HG02759 (cell line): ENCODE data around the gene TBC1D2B.

Experiments
- ATAC-seq: cut with Tn5 transposase; IDR thresholded peaks from one replicate; pipeline ENCODE4 v1.9.1; 2021; ENCODE audit warnings: mild to moderate bottlenecking, moderate library complexity; ENCODE audit not compliant: unreplicated experiment

Gene TBC1D2B

GRCh38 chr15:78075490-78076230 lies 1.9 kb downstream of the TBC1D2B start:
- ATAC-seq, result no peak

DNA sequence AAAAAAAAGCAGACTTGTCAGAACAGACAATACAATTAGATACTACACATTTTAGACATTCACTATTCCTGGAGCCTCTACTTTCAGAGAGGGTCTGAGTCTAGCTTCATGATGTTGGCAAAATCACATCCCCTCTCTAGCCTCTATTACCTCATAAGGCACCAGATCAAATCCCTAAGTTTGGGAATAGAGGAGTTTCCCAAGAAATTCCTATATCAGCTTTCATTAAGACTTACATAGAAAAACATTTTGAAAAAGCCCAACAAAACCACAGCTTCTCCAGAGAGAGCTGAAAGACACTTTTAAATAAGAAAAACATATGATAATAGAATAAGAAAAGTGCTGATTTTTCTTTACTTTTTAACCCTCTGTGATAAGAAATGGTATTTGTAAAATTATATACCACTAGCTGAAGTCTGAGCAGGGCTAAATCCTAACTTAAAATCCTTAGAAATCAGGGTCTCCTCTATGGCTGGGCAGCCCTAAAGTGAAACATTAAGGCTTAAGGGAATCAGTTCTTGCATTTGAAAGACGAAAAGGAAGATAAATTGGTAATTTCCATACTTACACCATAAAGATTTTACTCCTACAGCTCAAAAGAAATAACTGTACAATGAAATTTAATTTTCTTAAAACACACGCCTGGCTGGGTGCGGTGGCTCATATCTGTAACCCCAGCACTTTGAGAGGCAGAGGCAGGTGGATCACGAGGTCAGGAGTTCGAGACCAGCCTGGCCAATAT lies 4.3 kb downstream of the TBC1D2B start:
- no peak for ATAC-seq

DNA sequence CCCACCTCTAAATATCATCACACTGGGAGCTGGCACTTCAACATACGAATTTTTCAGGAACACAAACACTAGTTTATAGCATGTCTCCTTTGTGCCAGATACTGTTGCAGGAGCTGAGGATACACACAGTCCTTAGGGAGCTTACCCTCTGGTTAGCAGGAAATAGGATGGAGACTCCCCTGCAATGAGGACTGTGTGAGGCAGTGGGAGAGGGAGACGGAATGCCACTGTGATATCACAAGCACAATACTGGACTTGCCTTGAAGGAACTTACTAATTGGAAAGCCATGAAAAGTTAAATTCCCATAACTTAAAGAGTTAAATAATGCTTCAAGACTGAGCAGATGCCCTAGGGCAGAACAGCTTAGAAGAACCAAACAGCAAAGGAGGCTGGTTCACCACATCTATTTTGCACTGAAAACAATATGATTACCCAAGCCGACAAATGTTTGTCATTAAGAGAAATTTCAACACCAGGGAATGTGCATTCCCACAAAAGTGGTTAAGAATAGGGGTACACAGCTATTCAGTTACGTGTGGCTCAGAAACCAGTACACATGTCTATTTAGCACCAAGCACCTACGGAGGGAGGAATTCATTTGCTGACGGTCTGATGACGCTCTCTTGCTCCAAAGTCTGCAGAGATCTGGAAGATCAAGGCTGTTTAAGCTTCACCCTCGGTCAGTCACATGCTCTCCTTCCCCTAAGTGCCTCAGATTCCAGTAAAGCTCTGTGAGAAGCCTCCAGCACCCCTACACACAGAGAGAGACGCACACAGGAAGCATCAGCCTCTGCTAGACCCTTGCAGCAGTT lies 5.2 kb downstream of the TBC1D2B start:
- no peak for ATAC-seq

DNA sequence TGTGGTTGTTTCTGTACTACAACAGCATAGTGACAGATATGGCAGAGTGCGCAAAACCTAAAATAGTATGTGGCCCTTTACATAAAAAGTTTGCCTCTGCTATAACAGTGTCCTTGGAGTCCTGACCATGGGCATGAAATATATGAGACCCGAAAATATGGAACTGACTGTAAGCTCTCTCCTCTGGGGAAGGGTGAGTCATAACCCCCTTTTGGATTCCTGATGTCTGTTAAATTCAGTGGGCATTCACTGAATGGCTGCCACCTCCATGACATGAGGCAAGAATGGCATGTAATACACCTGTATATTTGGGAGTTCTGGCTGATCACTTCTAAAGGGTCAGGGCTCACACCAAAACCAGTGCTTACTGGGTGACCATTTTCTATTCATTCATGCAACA lies 6.1 kb downstream of the TBC1D2B start:
- no peak for ATAC-seq

GRCh38 chr15:78070049-78070700 lies 7.3 kb downstream of the TBC1D2B start:
- no peak for ATAC-seq

- no peak for ATAC-seq
Observed at GRCh38 chr15:78069462-78070029, 8.0 kb downstream of the TBC1D2B start.

GRCh38 chr15:78069052-78069414 lies 8.5 kb downstream of the TBC1D2B start:
- ATAC-seq, result peak; percentile 22

DNA sequence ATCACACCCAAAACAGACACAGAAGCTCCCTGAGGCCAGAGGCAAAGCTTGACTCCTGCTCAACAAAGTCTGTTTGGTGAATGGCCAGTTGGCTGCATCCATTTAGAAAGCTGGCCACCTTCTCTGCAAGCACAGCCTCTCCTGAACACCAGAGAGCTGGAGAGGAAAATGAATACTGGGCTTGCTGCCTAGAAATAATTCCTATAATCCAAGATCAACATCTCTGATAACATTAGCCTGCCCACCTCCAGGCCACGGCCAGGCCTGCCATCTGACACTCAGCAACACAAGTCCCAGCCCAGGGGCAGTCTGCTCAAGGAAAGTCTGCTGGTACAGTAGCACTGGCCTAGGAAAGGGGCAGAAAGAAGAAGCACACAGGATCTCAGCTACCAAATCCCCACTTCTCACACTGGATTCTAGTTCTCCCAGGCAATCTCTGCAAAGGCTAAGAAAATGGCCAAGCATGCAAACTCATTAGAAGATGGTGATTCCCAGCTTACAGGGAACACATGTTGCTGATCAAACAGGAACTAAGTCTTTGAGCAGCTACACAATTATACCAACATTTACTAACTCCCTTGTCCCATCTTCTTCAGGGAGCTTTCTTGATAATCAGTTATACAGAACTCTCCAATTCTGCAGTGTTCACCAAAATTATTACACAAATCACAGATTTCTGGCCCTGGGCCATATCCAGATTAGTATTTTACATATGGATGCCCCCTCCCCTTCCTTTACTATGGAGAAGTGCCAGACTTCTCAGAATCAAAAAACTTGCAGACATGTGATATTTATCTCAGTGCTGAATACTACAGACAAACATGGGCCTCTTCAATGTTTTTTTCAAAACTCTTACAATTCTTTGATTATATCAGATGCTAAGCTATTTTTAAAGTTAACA lies 9.9 kb downstream of the TBC1D2B start:
- no peak for ATAC-seq

- no peak for ATAC-seq
Observed at GRCh38 chr15:78065973-78066946, 11.3 kb downstream of the TBC1D2B start.

DNA sequence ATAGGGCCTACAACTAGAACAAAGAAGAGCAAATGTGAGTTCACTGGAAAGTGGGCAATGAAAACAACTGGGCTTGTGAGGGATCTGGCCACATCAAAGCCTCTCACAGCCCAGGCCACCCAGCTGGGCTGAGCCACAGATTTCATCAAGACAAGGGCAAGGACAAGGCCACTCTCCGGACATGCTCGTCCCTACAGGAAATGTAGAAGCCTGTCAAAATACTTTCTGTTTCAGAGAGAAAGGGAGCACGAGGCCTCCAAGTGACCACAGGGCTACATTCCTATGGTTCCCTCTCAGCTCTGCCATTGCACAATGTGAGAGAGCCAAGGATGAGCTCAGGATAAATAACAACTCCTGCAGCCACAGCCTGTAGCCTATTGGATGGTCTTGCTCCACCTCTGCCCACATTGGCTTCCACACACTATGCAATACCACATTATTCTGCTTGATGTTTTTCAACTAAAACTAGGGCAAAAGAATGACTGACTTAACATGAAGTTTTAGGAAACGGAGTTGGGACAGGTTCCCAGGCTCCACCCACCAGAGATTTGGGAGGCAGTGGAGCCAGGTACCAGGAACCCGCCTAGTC lies 12.1 kb downstream of the TBC1D2B start:
- ATAC-seq, result no peak

GRCh38 chr15:78064544-78064943 lies 13.0 kb downstream of the TBC1D2B start:
- ATAC-seq, result no peak

GRCh38 chr15:78063970-78064385 lies 13.5 kb downstream of the TBC1D2B start:
- ATAC-seq, result no peak

DNA sequence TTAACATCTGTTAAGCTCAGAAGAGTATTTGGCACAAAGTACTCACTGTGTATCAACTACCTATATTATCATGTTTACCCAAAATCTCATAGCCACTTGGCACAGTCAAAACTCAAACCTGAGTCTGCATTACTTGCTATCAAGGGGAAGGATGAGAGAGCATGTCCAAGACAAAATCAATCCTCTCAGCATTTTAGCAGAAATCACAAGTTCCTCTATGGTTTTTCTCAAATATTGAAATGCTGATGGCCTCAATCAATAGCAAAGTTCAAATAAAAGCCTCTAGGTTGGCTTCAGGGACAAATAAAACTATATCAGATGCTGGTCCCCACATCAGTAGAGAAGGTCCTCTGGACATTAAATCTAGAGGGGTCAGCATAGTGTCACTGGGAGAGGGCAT lies 14.3 kb downstream of the TBC1D2B start:
- no peak for ATAC-seq

GRCh38 chr15:78061963-78062427 lies 15.5 kb downstream of the TBC1D2B start:
- peak; percentile 42 for ATAC-seq

DNA sequence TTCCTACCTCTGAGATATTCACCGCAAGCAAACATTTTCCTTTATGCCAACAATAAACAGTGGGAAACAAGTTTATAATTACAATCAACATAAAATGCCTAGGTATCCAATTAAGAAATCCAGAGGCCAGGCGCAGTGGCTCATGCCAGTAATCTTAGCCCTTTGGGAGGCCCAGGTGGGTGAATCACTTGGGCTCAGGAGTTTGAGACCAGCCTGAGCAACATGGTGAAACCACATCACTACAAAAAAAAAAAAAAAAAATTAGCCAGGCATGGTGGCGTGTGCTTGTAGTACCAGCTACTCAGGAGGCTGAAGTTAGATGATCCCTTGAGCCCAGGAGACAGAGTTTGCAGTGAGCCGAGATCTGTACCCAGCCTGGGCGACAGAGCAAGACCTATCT lies 17.3 kb downstream of the TBC1D2B start:
- no peak for ATAC-seq

GRCh38 chr15:78059110-78059839 lies 18.2 kb downstream of the TBC1D2B start:
- no peak for ATAC-seq

DNA sequence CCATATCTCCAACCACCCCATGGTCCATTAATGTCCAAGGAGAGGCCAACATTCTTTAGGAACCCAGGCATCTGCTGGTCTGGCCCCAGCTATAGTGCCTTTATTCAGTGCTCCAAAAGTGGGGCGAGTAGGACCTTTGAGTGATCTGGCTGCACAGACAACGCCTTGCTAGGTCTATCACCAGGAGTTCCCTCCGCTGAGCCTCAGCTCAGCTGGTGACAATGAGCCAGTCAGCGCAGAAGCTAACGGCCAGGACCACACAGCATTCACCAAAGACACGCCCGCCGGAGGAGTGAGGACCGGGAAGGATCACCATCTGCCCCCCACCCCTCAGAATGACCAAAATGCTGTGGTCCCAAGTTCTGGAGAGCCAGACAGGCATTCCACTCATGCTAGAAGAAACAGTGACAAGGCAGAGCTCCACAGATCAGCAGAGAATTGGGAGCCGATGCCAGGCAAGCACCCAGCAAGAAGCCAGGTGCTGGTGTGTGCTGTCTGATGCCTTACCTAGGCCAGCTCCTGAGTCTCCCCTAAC lies 19.0 kb downstream of the TBC1D2B start:
- no peak for ATAC-seq
